Measurements from ENCODE around the gene LTC4S. TPM values are rescaled to one million over a fixed set of nuclear protein-coding genes. Genes with fewer than 3 reads are reported as not detected.
A peak's percentile ranks its signal among the peaks of the same experiment; 100 is the strongest.

The LTC4S gene
- total RNA-seq, 1 donor from 2014 or later, result 4.0 TPM

- no peaks in the 10 kb centered on the region for H3K27me3 Mint-ChIP-seq
- H3K27ac Mint-ChIP-seq, result peak overlapping the region; percentile 44
- H3K9me3 Mint-ChIP-seq, result no peaks in the 10 kb centered on the region
- DNase-seq (ENCODE audit: extremely low spot score, unreplicated experiment), result no peak
- peaks cover 41% of the 10 kb centered on the region for H3K36me3 Mint-ChIP-seq
- H3K4me3 Mint-ChIP-seq, result no peak overlapping the region
- H3K4me1 Mint-ChIP-seq (ENCODE audit: unreplicated experiment), result peaks cover 15% of the 10 kb centered on the region
- TF ChIP-seq, protein P1, sequence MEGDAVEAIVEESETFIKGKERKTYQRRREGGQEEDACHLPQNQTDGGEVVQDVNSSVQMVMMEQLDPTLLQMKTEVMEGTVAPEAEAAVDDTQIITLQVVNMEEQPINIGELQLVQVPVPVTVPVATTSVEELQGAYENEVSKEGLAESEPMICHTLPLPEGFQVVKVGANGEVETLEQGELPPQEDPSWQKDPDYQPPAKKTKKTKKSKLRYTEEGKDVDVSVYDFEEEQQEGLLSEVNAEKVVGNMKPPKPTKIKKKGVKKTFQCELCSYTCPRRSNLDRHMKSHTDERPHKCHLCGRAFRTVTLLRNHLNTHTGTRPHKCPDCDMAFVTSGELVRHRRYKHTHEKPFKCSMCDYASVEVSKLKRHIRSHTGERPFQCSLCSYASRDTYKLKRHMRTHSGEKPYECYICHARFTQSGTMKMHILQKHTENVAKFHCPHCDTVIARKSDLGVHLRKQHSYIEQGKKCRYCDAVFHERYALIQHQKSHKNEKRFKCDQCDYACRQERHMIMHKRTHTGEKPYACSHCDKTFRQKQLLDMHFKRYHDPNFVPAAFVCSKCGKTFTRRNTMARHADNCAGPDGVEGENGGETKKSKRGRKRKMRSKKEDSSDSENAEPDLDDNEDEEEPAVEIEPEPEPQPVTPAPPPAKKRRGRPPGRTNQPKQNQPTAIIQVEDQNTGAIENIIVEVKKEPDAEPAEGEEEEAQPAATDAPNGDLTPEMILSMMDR (conservative IDR thresholded peaks at IDR 0.05), result no peak
These were observed 31.9 kb downstream of the LTC4S start for GRCh38 chr5:179825655-179826182.

DNA sequence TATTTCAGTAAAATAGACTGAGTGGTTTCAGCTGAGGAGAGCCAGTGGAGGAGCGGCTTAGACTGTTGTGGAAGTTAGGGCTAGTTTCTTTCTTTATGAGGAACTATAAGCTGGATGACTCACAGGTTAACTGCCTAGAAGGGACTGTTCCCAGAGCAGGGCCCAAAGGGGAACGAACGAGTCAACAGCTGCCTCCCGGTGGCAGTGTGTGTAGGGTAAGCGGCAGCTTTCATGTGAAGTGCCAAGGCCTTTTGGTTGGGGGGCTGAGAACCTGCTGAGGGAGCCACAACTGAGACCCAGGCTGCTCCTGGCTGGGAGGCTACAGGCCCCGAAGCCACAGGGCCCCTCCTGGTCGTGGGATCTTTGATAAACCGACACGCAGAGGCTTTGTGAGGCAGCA is 33.9 kb downstream of the LTC4S start:
- Mint-ChIP-seq H3K4me1 (ENCODE audit: unreplicated experiment) (peaks cover 7% of the 10 kb centered on the region), H3K9me3 (no peaks in the 10 kb centered on the region), H3K36me3 (peaks cover 42% of the 10 kb centered on the region), H3K4me3 (no peak overlapping the region), H3K27ac (peak overlapping the region; percentile 31), H3K27me3 (no peaks in the 10 kb centered on the region)
- DNase-seq (ENCODE audit: extremely low spot score, unreplicated experiment), result no peak
- TF ChIP-seq, protein P1 (conservative IDR thresholded peaks at IDR 0.05), result no peak

- Mint-ChIP-seq H3K4me3 (no peak overlapping the region), H3K36me3 (peaks cover 50% of the 10 kb centered on the region), H3K9me3 (no peaks in the 10 kb centered on the region), H3K27ac (no peak overlapping the region), H3K27me3 (no peaks in the 10 kb centered on the region), H3K4me1 (ENCODE audit: unreplicated experiment) (peaks cover 3% of the 10 kb centered on the region)
- TF ChIP-seq, protein P1 (conservative IDR thresholded peaks at IDR 0.05), result no peak
- no peak for DNase-seq (ENCODE audit: extremely low spot score, unreplicated experiment)
These were observed 35.1 kb downstream of the LTC4S start for GRCh38 chr5:179828756-179829421.

DNA sequence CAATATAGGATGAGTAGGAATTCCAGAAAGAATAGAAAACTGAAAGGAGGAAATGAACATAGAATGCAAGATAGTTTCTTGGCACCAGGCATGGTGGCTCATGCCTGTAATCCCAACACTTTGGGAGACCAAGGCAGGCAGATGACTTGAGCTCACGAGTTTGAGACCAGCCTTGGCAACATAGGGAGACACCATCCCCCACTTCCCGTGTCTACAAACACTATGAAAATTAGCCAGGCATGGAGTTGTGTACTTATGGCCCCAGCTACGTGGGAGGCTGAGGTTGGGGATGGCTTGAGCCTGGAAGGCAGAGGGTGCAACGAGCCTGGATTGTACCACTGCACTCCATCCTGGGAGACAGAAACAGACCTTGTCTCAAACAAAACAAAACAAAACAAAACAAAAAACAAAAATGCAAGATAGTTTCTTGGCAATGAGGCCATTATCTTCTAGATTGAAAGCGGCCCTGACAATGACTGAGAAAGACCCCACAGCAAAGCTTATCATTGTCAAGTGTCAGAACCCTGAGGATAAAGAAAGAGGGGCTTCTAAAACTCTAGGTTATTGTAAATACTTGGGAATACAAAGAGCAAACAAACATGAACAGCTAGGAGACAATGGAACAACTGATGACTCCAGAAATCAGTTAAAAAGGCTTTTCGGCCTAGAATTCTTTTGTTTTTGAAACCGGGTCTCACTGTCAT is 36.1 kb downstream of the LTC4S start:
- no peaks in the 10 kb centered on the region for H3K4me1 Mint-ChIP-seq (ENCODE audit: unreplicated experiment)
- no peaks in the 10 kb centered on the region for H3K9me3 Mint-ChIP-seq
- no peak overlapping the region for H3K4me3 Mint-ChIP-seq
- no peak for DNase-seq (ENCODE audit: extremely low spot score, unreplicated experiment)
- TF ChIP-seq, protein P1 (conservative IDR thresholded peaks at IDR 0.05), result no peak
- H3K27ac Mint-ChIP-seq, result peak overlapping the region; percentile 55
- H3K36me3 Mint-ChIP-seq, result peaks cover 45% of the 10 kb centered on the region
- H3K27me3 Mint-ChIP-seq, result no peaks in the 10 kb centered on the region

DNA sequence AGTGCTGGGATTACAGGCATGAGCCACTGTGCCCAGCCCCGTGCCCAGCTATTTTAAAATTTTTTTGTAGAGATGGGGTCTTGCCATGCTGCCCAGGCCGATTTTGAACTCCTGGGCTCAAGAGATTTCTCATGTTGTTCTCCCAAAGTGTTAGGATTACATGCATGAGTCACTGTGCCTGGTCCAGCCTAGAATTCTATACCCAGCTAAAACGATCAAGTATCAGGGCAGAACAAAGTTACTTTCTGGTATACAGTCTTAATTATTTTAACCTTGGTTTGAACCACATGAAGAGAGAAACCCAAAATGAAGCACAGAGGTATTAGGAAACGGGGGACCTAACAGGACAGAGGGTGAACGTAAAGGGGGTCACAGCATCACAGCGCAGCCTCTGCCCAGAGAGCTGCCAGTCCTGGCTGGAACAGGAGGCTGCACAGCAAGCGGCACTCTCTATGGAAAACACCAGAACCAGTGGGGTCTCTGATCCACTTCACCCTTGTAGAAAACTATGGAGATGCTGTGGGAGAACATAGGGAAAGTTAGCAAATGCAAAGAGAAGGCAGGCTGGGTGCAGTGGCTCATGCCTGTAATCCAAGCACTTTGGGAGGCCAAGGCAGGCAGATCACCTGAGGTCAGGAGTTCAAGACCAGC is 37.2 kb downstream of the LTC4S start:
- H3K27me3 Mint-ChIP-seq, result no peaks in the 10 kb centered on the region
- H3K9me3 Mint-ChIP-seq, result no peaks in the 10 kb centered on the region
- TF ChIP-seq, protein P1 (conservative IDR thresholded peaks at IDR 0.05), result no peak
- no peak for DNase-seq (ENCODE audit: extremely low spot score, unreplicated experiment)
- H3K4me1 Mint-ChIP-seq (ENCODE audit: unreplicated experiment), result no peaks in the 10 kb centered on the region
- H3K27ac Mint-ChIP-seq, result peak overlapping the region; percentile 41
- H3K36me3 Mint-ChIP-seq, result peaks cover 47% of the 10 kb centered on the region
- H3K4me3 Mint-ChIP-seq, result no peak overlapping the region
